ENCODE data around the gene TXNL4A.

TXNL4A gene

GRCh38 chr18:79947881-79948610, 40.3 kb downstream of the TXNL4A start:
- DNase-seq, result no peak

GRCh38 chr18:79947054-79947755, 41.2 kb downstream of the TXNL4A start:
- DNase-seq, result no peak

- no peak for DNase-seq
These were observed 43.0 kb downstream of the TXNL4A start for GRCh38 chr18:79945118-79946042.

DNA sequence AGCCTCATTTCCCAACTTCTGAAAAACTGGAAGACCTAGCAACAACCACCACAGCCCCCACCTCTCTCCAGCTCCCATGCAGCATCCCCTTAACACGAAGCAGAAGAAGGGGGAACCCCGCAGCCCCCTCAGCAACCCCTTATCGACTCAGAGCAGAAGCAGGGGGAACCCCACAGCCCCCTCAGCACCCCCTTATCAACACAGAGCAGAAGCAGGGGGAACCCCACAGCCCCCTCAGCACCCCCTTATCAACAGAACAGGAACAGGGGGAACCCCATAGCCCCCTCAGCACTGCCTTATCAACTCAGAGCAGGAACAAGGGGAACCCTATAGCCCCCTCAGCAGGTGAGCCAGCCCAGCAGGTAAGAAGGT, 43.6 kb downstream of the TXNL4A start:
- no peak for DNase-seq

DNA sequence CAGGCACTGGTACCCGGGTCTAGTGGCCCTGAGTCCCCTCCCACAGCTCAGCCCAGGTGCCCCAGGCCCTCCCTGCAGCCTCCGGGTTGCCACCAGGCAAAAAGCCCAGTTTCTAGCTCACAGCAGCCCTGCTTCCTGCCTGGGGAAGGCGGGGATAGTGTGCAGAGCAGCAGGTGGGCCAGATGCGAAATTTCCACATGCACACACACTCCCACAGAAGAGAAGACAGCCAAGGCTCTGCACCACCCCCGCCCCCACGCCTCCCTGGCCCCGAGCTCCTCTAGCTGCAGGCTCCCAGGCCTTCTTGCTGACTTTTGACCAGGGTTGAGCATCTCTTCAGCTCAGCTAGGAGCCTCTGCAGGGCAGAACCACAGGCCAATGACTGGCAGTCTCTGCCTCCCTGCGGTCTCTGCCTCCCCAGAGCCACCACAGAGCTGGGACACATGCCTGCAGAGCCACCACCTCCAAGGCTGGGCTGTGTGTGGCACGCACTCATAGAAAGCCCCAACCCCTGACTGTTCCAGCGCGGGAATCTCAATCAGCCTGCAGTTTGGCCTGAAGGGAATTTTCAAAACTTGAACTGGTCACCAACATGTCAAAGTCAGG, 44.1 kb downstream of the TXNL4A start:
- DNase-seq, result peak; percentile 77 to 87

- no peak for DNase-seq
These were observed 44.7 kb downstream of the TXNL4A start for GRCh38 chr18:79943608-79944125.

- no peak for DNase-seq
These were observed 45.4 kb downstream of the TXNL4A start for GRCh38 chr18:79942786-79943607.

DNA sequence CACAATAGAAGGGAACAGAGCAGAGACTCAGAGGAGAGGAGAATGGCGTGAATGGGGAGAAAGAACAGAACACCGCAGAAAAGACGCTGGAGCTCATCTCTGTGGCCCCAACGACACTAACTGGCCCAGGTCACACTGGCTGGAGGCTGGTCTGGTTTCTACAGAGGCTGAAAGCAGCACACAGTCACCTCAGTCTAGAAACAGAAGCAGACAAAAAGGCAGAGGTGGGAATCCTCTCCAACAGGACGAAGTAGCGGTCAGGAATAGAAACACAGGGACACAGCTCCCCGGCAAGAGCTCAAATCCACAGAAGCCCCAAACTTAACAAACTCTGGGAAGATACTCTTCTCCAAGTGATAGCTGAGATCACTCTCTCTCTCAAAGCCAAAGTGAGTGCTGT, 46.2 kb downstream of the TXNL4A start:
- no peak for DNase-seq

GRCh38 chr18:79941473-79942119, 46.8 kb downstream of the TXNL4A start:
- DNase-seq, result no peak

DNA sequence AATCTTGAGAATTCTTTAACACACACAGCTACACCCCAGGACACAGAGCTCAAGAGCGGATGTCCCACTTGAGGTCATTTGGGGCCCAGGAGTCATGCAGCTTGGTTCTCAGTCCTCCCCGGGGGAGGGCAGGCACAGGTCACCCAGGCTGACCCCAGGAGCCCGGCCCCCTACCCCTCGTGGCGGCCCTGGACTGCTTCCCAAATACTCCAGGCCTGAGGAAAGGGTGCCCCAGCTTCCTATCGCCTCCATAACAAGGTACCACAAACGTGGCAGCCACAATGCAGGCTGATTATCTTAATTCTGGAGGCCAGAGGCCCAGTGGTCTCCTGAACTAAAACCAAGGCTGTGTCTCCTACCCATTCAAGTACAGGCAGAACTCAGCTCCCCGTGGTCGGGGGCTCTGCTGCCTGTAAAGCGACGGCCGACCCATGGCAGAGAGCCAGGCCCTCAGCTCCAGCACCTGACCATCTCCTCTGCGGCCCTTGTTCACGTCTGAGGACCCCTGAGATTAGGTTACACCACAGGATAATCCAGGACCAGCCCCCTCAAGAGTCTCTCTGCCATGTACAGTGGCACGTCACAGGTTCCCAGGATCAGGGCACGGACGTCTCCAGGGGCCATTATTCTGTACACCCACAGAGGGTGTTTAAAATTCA, 47.4 kb downstream of the TXNL4A start:
- no peak for DNase-seq

GRCh38 chr18:79940126-79940813, 48.1 kb downstream of the TXNL4A start:
- DNase-seq, result no peak

DNA sequence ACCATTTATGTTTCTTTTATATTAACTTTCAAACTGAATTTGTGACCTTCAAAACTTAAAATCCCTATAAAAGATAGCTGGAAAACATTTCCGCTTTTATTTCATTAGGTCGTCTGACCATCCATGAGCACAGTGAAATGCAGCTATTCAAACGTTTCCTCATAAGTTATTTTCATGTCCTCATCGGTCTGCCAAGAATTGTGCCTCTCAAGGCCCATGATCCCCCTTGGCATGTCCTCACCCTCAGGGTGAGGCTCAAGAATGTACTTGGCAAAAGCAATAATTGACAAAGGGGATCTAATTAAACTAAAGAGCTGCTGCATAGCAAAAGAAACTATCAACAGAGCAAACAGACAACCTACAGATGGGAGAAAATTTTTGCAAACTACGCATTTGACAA, 49.3 kb downstream of the TXNL4A start:
- no peak for DNase-seq

DNA sequence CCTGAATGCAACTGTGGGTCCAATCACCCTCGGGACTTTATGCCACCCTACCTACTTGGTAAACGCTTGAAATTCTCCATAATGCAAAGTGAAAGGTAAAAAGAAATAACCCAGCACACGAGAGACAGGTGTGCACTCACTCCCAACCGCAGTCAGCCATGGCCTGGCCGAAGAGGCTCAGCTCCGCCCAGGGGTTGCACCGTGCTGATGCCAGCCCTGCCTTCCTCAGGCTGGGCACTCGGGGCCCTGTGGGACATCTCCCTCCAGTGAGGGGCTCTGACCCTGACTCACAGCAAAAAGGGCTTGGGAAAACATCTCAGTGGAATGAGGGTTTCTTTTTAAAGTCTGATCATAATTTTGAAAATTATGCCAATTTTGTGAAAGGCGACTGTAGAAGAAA, 50.2 kb downstream of the TXNL4A start:
- DNase-seq, result no peak

GRCh38 chr18:79937103-79937860, 51.1 kb downstream of the TXNL4A start:
- no peak for DNase-seq

- no peak for DNase-seq
These were observed 51.7 kb downstream of the TXNL4A start for GRCh38 chr18:79936641-79937040.

- DNase-seq, result no peak
These were observed 52.4 kb downstream of the TXNL4A start for GRCh38 chr18:79935925-79936324.

- DNase-seq, result no peak
These were observed 52.9 kb downstream of the TXNL4A start for GRCh38 chr18:79935499-79935898.

GRCh38 chr18:79935098-79935480, 53.3 kb downstream of the TXNL4A start:
- no peak for DNase-seq

GRCh38 chr18:79934311-79935097, 53.9 kb downstream of the TXNL4A start:
- no peak for DNase-seq
